Sigmoid colon (tissue), 4 donors: ENCODE data around the gene EXOSC9.

Experiments
- POLR2A ChIP-seq, 2 donors: fragments of 450-650 bp; IDR thresholded peaks; one replicate each; pipeline ENCODE4 v1.6.1; 2016; ENCODE audit warnings: antibody characterized with exemption in 2 of 2, mild to moderate bottlenecking in 2 of 2, moderate library complexity in 2 of 2
- POLR2AphosphoS5 ChIP-seq, 4 donors: sonication (generic); formaldehyde crosslinking; IDR thresholded peaks; one replicate each; pipeline ENCODE4 v1.6.1; 2017; ENCODE audit warnings: antibody characterized with exemption in 4 of 4
- TF ChIP-seq, protein P1 (sequence below), 4 experiments: fragments of 450-650 bp in 3 of 4; fragments of 200-600 bp in 1 of 4; IDR thresholded peaks; one replicate each; pipeline ENCODE4 v1.5.1; 2016 to 2019; ENCODE audit warnings: antibody characterized with exemption in 4 of 4, mild to moderate bottlenecking in 3 of 4, moderate library complexity in 2 of 4

DNA sequence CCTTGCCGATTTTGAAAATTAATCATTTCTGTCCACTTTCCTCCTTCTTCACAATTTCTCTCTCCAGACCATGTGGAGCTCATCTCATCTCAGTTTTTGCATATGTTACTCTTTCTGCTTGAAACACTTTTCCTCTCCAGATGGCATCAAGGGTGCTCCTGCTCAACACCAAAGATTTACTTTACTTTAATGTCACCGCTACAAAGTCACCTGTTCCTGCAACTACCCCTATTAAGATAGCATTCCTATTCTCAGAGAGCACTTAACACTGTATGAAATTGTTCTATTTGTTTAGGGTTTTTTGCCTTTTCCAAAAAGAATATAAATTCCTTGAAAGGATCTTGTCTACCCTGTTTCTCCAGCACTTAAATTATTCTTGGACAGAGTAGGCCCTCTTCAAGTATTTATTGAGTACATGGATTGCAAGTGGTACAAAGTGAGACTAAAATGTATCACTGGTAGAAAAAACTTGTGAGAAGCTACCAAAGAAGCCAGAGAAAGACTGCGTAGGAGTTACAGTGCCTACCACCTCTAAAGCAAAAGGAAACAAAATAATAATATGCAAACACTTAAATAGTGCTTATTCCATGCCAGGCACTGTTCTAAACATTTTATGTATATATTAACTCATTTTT is 1.1 kb upstream of the EXOSC9 start:
- TF ChIP-seq, protein P1, sequence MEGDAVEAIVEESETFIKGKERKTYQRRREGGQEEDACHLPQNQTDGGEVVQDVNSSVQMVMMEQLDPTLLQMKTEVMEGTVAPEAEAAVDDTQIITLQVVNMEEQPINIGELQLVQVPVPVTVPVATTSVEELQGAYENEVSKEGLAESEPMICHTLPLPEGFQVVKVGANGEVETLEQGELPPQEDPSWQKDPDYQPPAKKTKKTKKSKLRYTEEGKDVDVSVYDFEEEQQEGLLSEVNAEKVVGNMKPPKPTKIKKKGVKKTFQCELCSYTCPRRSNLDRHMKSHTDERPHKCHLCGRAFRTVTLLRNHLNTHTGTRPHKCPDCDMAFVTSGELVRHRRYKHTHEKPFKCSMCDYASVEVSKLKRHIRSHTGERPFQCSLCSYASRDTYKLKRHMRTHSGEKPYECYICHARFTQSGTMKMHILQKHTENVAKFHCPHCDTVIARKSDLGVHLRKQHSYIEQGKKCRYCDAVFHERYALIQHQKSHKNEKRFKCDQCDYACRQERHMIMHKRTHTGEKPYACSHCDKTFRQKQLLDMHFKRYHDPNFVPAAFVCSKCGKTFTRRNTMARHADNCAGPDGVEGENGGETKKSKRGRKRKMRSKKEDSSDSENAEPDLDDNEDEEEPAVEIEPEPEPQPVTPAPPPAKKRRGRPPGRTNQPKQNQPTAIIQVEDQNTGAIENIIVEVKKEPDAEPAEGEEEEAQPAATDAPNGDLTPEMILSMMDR (IDR thresholded peaks at IDR 0.05), result no peak
- no peak for TF ChIP-seq POLR2AphosphoS5 (IDR thresholded peaks at IDR 0.05)
- no peak for TF ChIP-seq POLR2A (IDR thresholded peaks at IDR 0.05)
